ENCODE measurements around the gene MAPK6.
"Not testable (repeated sequence)": the region's sequence is repeated elsewhere in the genome, so short reads cannot be mapped to it uniquely, and the experiment has no call there.

MAPK6 gene

GRCh38 chr15:52018693-52019393 lies at the start of gene MAPK6:
Gene MAPK6, plus strand, starts transcription at chr15:52019219. Its CDS starts 27,242 bp downstream, at chr15:52046461.
- DNase-seq: peak; percentile 90

GRCh38 chr15:51969728-51970127 lies 49.3 kb upstream of the MAPK6 start:
- no peak for DNase-seq

DNA sequence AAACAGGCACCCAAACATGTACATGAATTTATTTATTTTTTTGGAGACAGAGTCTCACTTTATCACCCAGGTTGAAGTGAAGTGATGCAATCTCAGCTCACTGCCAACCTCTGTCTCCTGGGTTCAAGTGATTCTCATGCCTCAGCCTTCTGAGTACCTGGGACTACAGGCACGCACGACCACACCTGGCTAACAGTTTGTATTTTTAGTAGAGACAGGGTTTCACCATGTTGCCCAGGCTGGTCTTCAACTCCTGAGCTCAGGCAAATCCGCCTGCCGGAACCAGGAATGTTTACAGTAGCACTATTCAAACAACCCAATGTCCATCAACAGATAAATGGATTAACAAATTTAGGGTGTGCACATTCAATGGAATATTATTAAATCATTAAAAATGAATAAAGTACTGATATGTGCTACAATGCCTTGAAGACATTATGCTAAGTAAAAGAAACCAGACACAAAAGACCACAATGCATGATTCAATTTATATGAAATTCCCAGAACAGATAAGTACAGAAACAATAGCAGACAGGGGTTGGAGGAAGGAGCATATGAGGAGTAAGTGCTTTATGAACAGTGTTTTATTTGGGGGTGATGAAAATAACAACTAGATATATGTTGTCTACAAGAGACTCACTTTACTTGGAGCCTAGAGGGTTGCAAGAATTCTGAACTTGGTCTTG lies 48.7 kb upstream of the MAPK6 start:
- DNase-seq: no peak

- DNase-seq: no peak
Measured at GRCh38 chr15:51971032-51971374, 48.0 kb upstream of the MAPK6 start.

GRCh38 chr15:51971375-51972133 lies 47.5 kb upstream of the MAPK6 start, which contains the start of gene LEO1:
Gene LEO1, minus strand, starts transcription at chr15:51971778. Its CDS starts 33 bp downstream, at chr15:51971745.
- peak; percentile 56 for DNase-seq

DNA sequence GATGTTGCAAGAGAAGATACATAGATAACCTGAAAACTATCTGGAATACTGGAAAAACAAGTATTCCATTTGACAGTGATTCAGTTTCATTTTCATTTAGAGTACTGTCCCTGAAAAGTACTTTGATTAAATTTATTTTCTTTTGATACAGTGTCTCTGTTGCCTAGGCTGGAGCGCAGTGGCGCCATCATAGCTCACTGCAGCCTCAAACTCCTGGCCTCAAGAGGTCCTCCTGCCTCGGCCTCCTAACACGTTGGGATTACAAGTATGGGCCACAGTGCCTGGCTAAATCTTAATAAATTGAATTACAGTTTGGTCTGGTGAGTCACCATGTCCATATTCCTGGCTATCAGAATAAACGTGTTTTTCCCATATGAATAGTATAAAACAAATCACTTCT lies 45.8 kb upstream of the MAPK6 start:
- no peak for DNase-seq

DNA sequence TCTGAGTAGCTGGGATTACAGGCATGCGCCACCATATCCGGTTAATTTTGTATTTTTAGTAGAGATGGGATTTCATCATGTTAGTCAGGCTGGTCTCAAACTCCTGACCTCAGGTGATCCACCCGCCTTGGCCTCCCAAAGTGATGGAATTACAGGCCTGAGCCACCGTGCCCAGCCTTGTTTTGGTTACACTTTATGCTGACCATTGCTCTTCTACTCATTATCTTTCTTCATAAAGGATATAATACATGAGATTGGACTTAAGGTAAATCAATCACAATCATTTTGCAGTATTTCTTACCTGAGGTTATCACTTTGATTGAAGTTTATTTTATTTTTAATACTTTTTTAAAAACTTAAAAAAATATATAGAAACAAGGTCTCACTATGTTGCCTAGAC lies 45.2 kb upstream of the MAPK6 start:
- no peak for DNase-seq

GRCh38 chr15:51982013-51982769 lies 36.8 kb upstream of the MAPK6 start:
- DNase-seq: no peak

DNA sequence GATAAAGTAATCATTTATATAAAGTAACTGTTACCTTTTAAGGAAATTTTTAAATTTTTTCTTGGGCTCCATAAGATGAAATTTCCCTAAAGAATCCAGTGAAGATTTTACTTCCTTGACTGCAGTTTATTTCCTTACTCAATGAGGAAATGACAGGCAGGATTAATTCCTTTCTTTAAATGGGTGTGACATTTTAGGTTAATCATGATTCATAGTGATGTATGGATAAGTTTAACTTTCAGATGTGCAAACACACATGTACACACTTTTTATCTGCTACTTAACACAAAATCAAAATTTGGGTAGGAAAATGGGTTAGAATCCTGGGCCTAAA lies 36.3 kb upstream of the MAPK6 start:
- DNase-seq: no peak

DNA sequence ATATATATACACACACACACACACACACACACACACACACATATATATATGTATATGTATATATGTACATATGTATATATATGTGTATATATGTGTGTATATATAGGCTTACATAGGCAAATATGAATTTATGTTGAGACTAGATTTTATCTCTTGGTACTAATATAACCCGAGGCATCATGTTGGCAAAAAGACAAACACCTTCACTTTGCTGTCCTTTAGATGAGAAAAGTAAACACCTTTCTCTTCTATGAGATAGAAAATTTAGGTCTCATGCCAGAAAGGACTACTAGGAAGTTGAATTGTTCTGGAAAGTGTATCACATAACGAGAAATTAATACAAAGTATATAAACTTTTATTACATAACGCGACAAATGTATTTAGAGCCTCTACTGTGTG lies 27.9 kb upstream of the MAPK6 start:
- no peak for DNase-seq

DNA sequence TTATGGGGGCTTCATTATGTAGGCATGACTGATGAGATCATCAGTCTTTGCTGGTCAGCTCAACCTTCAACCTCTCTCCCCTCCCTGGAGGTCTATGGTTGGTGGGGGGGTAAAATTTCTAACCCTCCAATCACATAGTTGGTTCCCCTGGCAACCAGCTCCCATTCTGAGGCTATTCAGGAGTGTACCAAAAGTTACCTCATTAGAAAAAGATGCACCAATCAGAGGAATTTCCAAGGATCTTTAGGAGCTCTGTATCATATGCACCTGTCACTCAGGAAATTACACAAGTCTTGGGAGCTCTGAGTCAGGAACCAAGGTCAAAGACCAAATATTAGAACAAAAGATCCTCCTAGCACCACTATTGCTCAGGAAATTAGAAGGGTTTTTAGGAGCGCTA lies 26.1 kb upstream of the MAPK6 start:
- DNase-seq: no peak

GRCh38 chr15:52002351-52002750 lies 16.7 kb upstream of the MAPK6 start:
- no peak for DNase-seq

GRCh38 chr15:52003089-52003488 lies 15.9 kb upstream of the MAPK6 start:
- not testable (repeated sequence) for DNase-seq

DNA sequence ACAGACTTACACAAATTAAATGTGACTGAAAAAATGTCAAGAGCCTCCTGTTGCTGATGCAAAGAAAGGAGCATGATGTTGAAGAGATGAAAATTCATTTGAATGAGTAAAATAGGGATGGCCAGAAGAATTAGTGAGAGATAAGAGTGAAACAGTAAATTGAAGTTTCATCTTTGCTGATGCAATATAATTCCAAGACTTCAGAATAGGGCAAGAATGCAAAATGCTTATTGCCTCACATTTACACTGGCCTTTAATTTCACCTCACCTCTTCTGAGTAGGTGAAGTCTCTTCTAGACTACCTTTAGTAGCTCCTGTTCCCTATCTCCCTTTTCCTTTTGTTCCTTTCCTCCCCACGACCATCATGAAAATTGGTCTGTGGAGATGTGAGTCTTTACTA lies 15.3 kb upstream of the MAPK6 start:
- DNase-seq: no peak

- no peak for DNase-seq
Measured at GRCh38 chr15:52004806-52005205, 14.2 kb upstream of the MAPK6 start.

DNA sequence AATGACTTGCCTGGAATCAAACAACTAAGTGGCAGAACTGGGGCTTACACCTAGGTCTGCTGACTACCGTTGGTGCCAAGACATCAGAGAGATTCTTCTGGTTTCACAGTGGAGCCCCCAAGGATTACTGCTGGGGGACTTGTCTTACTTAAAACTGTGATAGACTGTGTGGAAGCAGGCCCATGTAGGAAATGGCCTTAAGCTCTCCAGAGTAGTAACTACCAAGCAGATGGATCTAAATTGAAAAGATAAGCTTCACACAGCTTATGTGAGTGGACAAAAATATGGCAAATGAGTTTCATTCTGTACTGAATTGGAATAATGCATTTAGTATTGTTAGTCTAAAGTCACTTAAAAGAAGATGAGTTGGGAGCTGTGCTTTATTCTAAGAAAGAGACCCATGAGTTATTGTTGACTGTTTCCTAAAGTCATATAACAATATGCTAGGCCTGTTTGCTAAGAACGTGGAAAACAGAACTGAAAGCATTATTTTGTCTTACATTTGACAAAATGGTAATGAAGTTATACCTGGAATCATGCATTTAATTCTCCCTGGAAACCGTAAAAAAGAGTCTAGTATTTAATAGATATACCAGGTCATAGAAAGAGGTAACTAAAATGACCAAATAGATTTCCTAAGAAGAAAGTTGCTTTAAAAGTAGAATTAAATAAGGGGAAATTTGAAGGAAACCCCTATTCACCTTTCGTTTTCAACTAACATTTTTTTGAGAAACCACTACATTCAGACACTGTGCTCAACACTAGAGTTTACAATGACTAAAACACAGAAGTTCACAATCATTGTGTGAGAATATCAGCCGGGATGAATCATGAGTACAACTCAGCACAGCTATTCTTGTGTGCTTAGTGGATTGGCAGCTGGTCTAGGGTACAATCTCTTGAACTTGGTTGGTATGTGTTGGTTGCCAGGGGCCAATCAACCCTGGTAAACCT lies 13.0 kb upstream of the MAPK6 start:
- no peak for DNase-seq

GRCh38 chr15:52006702-52007340 lies 12.2 kb upstream of the MAPK6 start:
- DNase-seq: no peak

GRCh38 chr15:52008359-52008697 lies 10.7 kb upstream of the MAPK6 start:
- no peak for DNase-seq

DNA sequence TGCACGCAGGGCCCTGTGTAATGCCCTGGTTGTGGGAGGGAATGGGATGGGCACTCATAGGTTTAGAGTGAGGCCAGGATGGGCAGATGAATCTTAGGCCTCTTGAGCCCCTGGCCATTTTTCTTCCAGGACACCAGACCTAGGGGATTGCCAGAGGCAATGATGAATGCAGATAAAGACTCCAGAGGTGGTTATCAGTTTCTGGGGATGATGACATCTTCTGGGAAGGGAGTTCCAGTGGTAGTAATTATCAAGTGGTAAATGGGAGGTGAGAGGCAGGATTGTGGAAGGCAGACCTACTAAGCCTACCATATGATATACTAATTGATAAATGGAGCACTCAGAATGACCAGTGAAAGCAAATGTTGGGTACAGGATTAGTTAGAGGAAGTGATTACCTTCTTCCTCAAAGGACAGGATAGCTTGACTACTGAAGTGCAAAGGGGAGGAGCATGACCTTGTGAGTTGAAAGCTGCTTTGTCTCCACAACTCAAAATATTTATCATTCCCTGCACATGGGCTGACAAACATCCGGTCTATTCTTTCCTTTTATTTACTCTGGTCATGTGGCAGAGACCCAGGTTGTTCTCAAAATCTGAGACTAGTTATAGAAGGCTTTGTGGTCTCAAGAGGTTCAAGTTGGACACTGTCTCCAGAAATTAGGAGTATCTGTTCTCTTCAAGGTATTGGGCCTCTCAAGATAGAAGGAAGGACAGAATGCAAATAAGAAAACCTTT lies 10.2 kb upstream of the MAPK6 start:
- DNase-seq: no peak

GRCh38 chr15:52010633-52011595 lies 8.1 kb upstream of the MAPK6 start:
- no peak for DNase-seq

Measured in 8988T (cell line).